Measurements from ENCODE around the gene NDUFS3.

- TF ChIP-seq POLR2A (IDR thresholded peaks at IDR 0.05; ENCODE audit: extremely low read depth, insufficient read length) = peak; percentile 66
- TF ChIP-seq CTCF (IDR thresholded peaks at IDR 0.05; ENCODE audit: low read depth, low read length) = no peak
Observed at GRCh38 chr11:47587723-47588326, 9.0 kb downstream of the NDUFS3 start.
